DOHH2 (cell line): ENCODE measurements around the gene SLC9C2.

Experiments
- CTCF ChIP-seq: fragments of 200-600 bp; sonication (generic); IDR thresholded peaks from one replicate; pipeline ENCODE4 v1.5.1; 2014; ENCODE audit warnings: antibody characterized with exemption, mild to moderate bottlenecking, low read depth, low read length; ENCODE audit not compliant: poor library complexity, severe bottlenecking
- EZH2phosphoT487 ChIP-seq: fragments of 200-600 bp; sonication (generic); IDR thresholded peaks from 2 replicates; pipeline ENCODE4 v1.6.1; 2017; ENCODE audit warnings: borderline replicate concordance, mild to moderate bottlenecking, antibody characterized with exemption, low read length, moderate library complexity, mixed read lengths

GRCh38 chr1:173554541-173555250 lies 48.2 kb downstream of the SLC9C2 start:
- no peak for TF ChIP-seq CTCF
- TF ChIP-seq EZH2phosphoT487: no peak
